Uterus (tissue), 4 donors: Measurements from ENCODE around the gene GRK6. TPM values are rescaled to one million over a fixed set of nuclear protein-coding genes. Genes with fewer than 3 reads are reported as not detected.

Source experiments
- DNase-seq, 2 donors: peaks; one replicate each; pipeline ENCODE4 v3.0.0-alpha.2; 2019 to 2020
- H3K27ac ChIP-seq, 2 donors: fragments of 200-600 bp; sonication (generic); 1 replicate in 1 of 2; 2 replicates in 1 of 2; pipeline ENCODE4 v1.5.1; 2016 to 2018
- H3K27me3 ChIP-seq, 2 donors: fragments of 200-600 bp; sonication (generic); one replicate each; pipeline ENCODE4 v1.5.1; 2018 to 2019; ENCODE audit warnings: control low read depth in 1 of 2
- H3K36me3 ChIP-seq, 2 donors: fragments of 200-600 bp; sonication (generic); one replicate each; pipeline ENCODE4 v1.5.1; 2019; ENCODE audit warnings: control low read depth in 1 of 2
- H3K4me1 ChIP-seq, 2 donors: fragments of 200-600 bp; sonication (generic); one replicate each; pipeline ENCODE4 v1.5.1; 2018 to 2019; ENCODE audit warnings: control low read depth in 1 of 2
- H3K4me3 ChIP-seq, 2 donors: fragments of 200-600 bp; sonication (generic); 1 replicate in 1 of 2; 2 replicates in 1 of 2; pipeline ENCODE4 v1.5.1; 2018 to 2019; ENCODE audit warnings: mild to moderate bottlenecking in 1 of 2
- H3K9me3 ChIP-seq, 2 donors: fragments of 200-600 bp; sonication (generic); one replicate each; pipeline ENCODE4 v1.5.1; 2019; ENCODE audit warnings: control low read depth in 1 of 2
- CTCF ChIP-seq, 4 experiments: fragments of 200-600 bp in 2 of 4; fragments of 450-650 bp in 2 of 4; sonication (generic) in 2 of 4; IDR thresholded peaks; one replicate each; pipeline ENCODE4 v1.5.1; 2016 to 2019; ENCODE audit warnings: antibody characterized with exemption in 4 of 4, mild to moderate bottlenecking in 2 of 4, moderate library complexity in 1 of 4
- POLR2A ChIP-seq, 2 donors: fragments of 450-650 bp; IDR thresholded peaks; one replicate each; pipeline ENCODE4 v1.6.1; 2016; ENCODE audit warnings: antibody characterized with exemption in 2 of 2, mild to moderate bottlenecking in 1 of 2, moderate library complexity in 1 of 2
- intact Hi-C: fragments of 100-400 bp; cut with DNase I; formaldehyde crosslinking; loops from one replicate; pipeline ENCODE4 v1.15.1; 2023; ENCODE audit warnings: low total_unique reads
- total RNA-seq, 4 donors: library from RNA; depleted of rRNA in 3 of 4; stranded (reverse); fragments of >200 nt in 3 of 4; gene quantifications; one replicate each; pipeline versions ENCODE4 v1.1.0 to v1.2.4, GENCODE V29; 2014 to 2023
- donor health status: DM: yes; HTN: yes; CAD: no.

Gene GRK6
- total RNA-seq, 4 donors from 2014 or later, result 16.4 to 29.8 (median 20.9) TPM

- Histone ChIP-seq H3K9me3 (no peaks in the 10 kb centered on the region), H3K27ac (no peak overlapping the region), H3K4me3 (no peak overlapping the region), H3K4me1 (no peaks in the 10 kb centered on the region), H3K27me3 (no peaks in the 10 kb centered on the region), H3K36me3 (no peaks in the 10 kb centered on the region)
- intact Hi-C loops, result no loop called here
- DNase-seq, result no peak
- TF ChIP-seq CTCF (IDR thresholded peaks at IDR 0.05) (no peak), POLR2A (IDR thresholded peaks at IDR 0.05) (no peak)
Measured at GRCh38 chr5:177439518-177440053, 13.1 kb downstream of the GRK6 start.

GRCh38 chr5:177440211-177440989, 13.9 kb downstream of the GRK6 start:
- H3K9me3 ChIP-seq, result no peaks in the 10 kb centered on the region
- no peaks in the 10 kb centered on the region for H3K4me1 ChIP-seq
- DNase-seq, result no peak
- TF ChIP-seq CTCF (IDR thresholded peaks at IDR 0.05) (no peak), POLR2A (IDR thresholded peaks at IDR 0.05) (no peak)
- H3K27ac ChIP-seq, result no peak overlapping the region
- no peaks in the 10 kb centered on the region for H3K27me3 ChIP-seq
- intact Hi-C loops, result no loop called here
- H3K36me3 ChIP-seq, result no peaks in the 10 kb centered on the region
- no peak overlapping the region for H3K4me3 ChIP-seq

- H3K4me3 ChIP-seq, result no peak overlapping the region
- DNase-seq, result no peak
- no peak overlapping the region for H3K27ac ChIP-seq
- no peaks in the 10 kb centered on the region for H3K9me3 ChIP-seq
- H3K4me1 ChIP-seq, result peaks cover 0 to 4% of the 10 kb centered on the region in 2 donors
- H3K27me3 ChIP-seq, result no peaks in the 10 kb centered on the region
- intact Hi-C loops, result no loop called here
- TF ChIP-seq CTCF (IDR thresholded peaks at IDR 0.05), result no peak
- TF ChIP-seq POLR2A (IDR thresholded peaks at IDR 0.05), result no peak
- no peaks in the 10 kb centered on the region for H3K36me3 ChIP-seq
Measured at GRCh38 chr5:177440990-177441780, 14.7 kb downstream of the GRK6 start.

GRCh38 chr5:177442066-177442826, 15.8 kb downstream of the GRK6 start:
- intact Hi-C loops, result no loop called here

More at GRCh38 chr5:177442066-177442826, 15.8 kb downstream of the GRK6 start:
- no peaks in the 10 kb centered on the region for H3K36me3 ChIP-seq
- H3K27me3 ChIP-seq, result no peaks in the 10 kb centered on the region
- no peak overlapping the region for H3K27ac ChIP-seq
- H3K9me3 ChIP-seq, result no peaks in the 10 kb centered on the region
- no peak for DNase-seq
- no peak overlapping the region for H3K4me3 ChIP-seq
- H3K4me1 ChIP-seq, result peaks cover 0 to 12% of the 10 kb centered on the region in 2 donors
- no peak for TF ChIP-seq CTCF (IDR thresholded peaks at IDR 0.05)
- no peak for TF ChIP-seq POLR2A (IDR thresholded peaks at IDR 0.05)
